ENCODE results near the gene ITPRIP.

GRCh38 chr10:104345515-104345914 is 7.2 kb upstream of the ITPRIP start:
- TF ChIP-seq CTCF (tag by site-specific recombination; IDR thresholded peaks at IDR 0.05) (no peak), ZNF175 (tag by site-specific recombination; IDR thresholded peaks at IDR 0.05) (no peak), SETDB1 (IDR thresholded peaks at IDR 0.05; ENCODE audit: insufficient read length, low read length) (no peak), ZNF350 (tag by site-specific recombination; IDR thresholded peaks at IDR 0.05) (no peak), ZFHX2 (tag by site-specific recombination; conservative IDR thresholded peaks at IDR 0.05) (no peak), REST (tag by site-specific recombination; IDR thresholded peaks at IDR 0.05) (no peak), BCL6B (tag by site-specific recombination; IDR thresholded peaks at IDR 0.05) (no peak), ZBTB10 (tag by site-specific recombination; IDR thresholded peaks at IDR 0.05) (no peak), ZNF274 (IDR thresholded peaks at IDR 0.05; ENCODE audit: low read length) (no peak), ZNF274 (tag by site-specific recombination; IDR thresholded peaks at IDR 0.05; ENCODE audit: borderline replicate concordance) (no peak), ZNF658 (tag by site-specific recombination; IDR thresholded peaks at IDR 0.05) (no peak), ZBTB20 (tag by site-specific recombination; IDR thresholded peaks at IDR 0.05) (no peak), ZFP37 (tag by site-specific recombination; IDR thresholded peaks at IDR 0.05) (no peak)
